ENCODE data around the gene AGFG2.

AGFG2 gene

DNA sequence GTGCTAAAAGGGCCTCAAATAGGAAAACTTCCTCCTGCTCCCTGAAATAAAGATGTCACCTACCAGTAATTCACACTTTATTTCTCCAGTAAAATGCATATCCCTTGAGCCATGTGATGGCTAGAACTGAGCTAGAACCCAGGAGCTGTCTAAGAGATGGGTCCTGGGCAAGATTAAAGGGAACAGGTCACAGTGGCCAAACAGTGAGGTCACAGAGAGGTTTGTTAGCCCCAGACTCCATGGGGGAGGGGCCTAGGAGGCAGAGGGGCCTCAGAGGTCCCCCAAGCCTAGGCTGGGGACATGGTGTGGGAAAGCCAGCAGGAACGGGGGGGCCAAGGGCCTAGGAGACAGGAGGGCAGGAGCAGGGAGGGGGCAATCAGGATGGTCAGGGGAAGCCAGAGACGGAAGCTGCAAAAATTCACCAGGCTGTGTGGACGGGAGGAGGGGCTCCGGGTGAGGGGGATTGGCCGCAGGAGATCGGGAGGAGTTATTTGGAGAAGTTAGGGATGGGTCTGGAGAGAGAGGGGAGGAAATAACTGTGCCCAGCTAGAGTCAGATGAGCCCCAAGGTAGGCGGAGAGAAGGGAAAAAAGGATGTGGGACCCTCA is 50.4 kb downstream of the AGFG2 start:
- no peak overlapping the region for H2AFZ ChIP-seq (ENCODE audit: low read length)
- no peaks in the 10 kb centered on the region for H3K9me2 ChIP-seq (replicated peaks; ENCODE audit: low read depth, low read length)
- H3K27me3 ChIP-seq (ENCODE audit: insufficient read depth, low read length, poor library complexity, severe bottlenecking): no peaks in the 10 kb centered on the region
- H3K4me2 ChIP-seq (ENCODE audit: low read depth, low read length, poor library complexity, severe bottlenecking): no peak overlapping the region
- H3K9ac ChIP-seq (ENCODE audit: low read depth, low read length, poor library complexity, severe bottlenecking): no peak overlapping the region
- peaks cover 14% of the 10 kb centered on the region for H4K20me1 ChIP-seq (ENCODE audit: insufficient read depth, low read length, poor library complexity, severe bottlenecking)
- H3K4me3 ChIP-seq (ENCODE audit: low read length, poor library complexity, severe bottlenecking): no peak overlapping the region
- H3F3A ChIP-seq (ENCODE audit: low read depth): no peaks in the 10 kb centered on the region
- TF ChIP-seq, protein P1, sequence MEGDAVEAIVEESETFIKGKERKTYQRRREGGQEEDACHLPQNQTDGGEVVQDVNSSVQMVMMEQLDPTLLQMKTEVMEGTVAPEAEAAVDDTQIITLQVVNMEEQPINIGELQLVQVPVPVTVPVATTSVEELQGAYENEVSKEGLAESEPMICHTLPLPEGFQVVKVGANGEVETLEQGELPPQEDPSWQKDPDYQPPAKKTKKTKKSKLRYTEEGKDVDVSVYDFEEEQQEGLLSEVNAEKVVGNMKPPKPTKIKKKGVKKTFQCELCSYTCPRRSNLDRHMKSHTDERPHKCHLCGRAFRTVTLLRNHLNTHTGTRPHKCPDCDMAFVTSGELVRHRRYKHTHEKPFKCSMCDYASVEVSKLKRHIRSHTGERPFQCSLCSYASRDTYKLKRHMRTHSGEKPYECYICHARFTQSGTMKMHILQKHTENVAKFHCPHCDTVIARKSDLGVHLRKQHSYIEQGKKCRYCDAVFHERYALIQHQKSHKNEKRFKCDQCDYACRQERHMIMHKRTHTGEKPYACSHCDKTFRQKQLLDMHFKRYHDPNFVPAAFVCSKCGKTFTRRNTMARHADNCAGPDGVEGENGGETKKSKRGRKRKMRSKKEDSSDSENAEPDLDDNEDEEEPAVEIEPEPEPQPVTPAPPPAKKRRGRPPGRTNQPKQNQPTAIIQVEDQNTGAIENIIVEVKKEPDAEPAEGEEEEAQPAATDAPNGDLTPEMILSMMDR (conservative IDR thresholded peaks at IDR 0.05; ENCODE audit: low read length): no peak
- no peak for TF ChIP-seq EZH2phosphoT487 (IDR thresholded peaks at IDR 0.05; ENCODE audit: borderline replicate concordance)
- H3K36me3 ChIP-seq (ENCODE audit: insufficient read depth, low read length): no peaks in the 10 kb centered on the region
- no peaks in the 10 kb centered on the region for H3K9me3 ChIP-seq (ENCODE audit: insufficient read depth, low read depth, low read length)
- peaks cover 15% of the 10 kb centered on the region for H3K79me2 ChIP-seq (ENCODE audit: insufficient read depth, low read length)
- H3K4me1 ChIP-seq (ENCODE audit: insufficient read depth, low read length, poor library complexity, severe bottlenecking): peaks cover 3% of the 10 kb centered on the region

DNA sequence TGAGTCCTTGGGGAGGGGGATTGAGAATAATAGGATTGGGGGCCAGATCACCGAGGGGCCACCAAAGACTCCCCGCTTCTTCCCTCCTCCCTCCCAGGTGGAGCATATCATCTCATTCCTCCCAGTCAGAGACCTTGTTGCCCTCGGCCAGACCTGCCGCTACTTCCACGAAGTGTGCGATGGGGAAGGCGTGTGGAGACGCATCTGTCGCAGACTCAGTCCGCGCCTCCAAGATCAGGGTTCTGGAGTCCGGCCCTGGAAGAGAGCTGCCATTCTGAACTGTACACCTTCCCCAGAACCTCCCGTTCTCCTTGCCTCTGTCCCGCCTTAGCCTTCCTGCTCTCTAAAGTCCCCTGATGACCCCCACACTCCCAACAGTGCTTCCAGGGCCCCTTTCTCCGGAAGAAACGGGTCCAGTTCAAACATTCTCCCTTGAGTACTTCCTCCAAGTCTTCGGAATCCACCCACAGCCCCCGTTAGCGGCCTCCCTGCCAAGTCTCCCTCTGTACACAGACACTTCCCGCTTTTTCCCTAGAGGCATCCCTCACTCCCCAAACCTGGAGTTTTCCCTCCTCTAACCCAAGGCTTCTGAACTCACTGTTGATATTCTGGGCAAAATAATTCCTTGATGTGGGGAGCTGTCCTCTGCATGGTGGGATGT is 51.2 kb downstream of the AGFG2 start:
- H3K4me2 ChIP-seq (ENCODE audit: low read depth, low read length, poor library complexity, severe bottlenecking): no peak overlapping the region

DNA sequence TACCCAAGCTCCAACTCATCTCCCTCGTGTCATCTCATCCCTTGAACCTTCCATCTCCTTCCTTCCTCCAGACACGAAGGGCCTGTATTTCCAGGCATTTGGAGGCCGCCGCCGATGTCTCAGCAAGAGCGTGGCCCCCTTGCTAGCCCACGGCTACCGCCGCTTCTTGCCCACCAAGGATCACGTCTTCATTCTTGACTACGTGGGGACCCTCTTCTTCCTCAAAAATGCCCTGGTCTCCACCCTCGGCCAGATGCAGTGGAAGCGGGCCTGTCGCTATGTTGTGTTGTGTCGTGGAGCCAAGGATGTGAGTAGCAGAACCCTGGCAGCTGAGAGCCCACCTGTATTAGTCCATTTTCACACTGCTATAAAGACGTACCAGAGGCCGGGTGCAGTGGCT is 52.6 kb downstream of the AGFG2 start:
- Histone ChIP-seq H3K36me3 (ENCODE audit: insufficient read depth, low read length) (no peaks in the 10 kb centered on the region), H3K4me2 (ENCODE audit: low read depth, low read length, poor library complexity, severe bottlenecking) (no peak overlapping the region)

More for the DNA sequence above, 51.2 kb downstream of the AGFG2 start:
- H3K4me1 ChIP-seq (ENCODE audit: insufficient read depth, low read length, poor library complexity, severe bottlenecking): peaks cover 3% of the 10 kb centered on the region
- peaks cover 7% of the 10 kb centered on the region for H4K20me1 ChIP-seq (ENCODE audit: insufficient read depth, low read length, poor library complexity, severe bottlenecking)
- H3K9me3 ChIP-seq (ENCODE audit: insufficient read depth, low read depth, low read length): no peaks in the 10 kb centered on the region
- no peaks in the 10 kb centered on the region for H3K36me3 ChIP-seq (ENCODE audit: insufficient read depth, low read length)
- no peaks in the 10 kb centered on the region for H3K9me2 ChIP-seq (replicated peaks; ENCODE audit: low read depth, low read length)
- H3K79me2 ChIP-seq (ENCODE audit: insufficient read depth, low read length): peaks cover 7% of the 10 kb centered on the region
- no peak for TF ChIP-seq EZH2phosphoT487 (IDR thresholded peaks at IDR 0.05; ENCODE audit: borderline replicate concordance)
- TF ChIP-seq, protein P1 (conservative IDR thresholded peaks at IDR 0.05; ENCODE audit: low read length): no peak
- no peak overlapping the region for H3K4me3 ChIP-seq (ENCODE audit: low read length, poor library complexity, severe bottlenecking)
- H3F3A ChIP-seq (ENCODE audit: low read depth): no peaks in the 10 kb centered on the region
- H3K27me3 ChIP-seq (ENCODE audit: insufficient read depth, low read length, poor library complexity, severe bottlenecking): no peaks in the 10 kb centered on the region
- no peak overlapping the region for H2AFZ ChIP-seq (ENCODE audit: low read length)
- no peak overlapping the region for H3K9ac ChIP-seq (ENCODE audit: low read depth, low read length, poor library complexity, severe bottlenecking)

More for the DNA sequence above, 52.6 kb downstream of the AGFG2 start:
- H3K79me2 ChIP-seq (ENCODE audit: insufficient read depth, low read length): no peaks in the 10 kb centered on the region
- no peak overlapping the region for H3K4me3 ChIP-seq (ENCODE audit: low read length, poor library complexity, severe bottlenecking)
- H3K4me1 ChIP-seq (ENCODE audit: insufficient read depth, low read length, poor library complexity, severe bottlenecking): peaks cover 3% of the 10 kb centered on the region
- no peaks in the 10 kb centered on the region for H3K9me3 ChIP-seq (ENCODE audit: insufficient read depth, low read depth, low read length)
- TF ChIP-seq, protein P1 (conservative IDR thresholded peaks at IDR 0.05; ENCODE audit: low read length): no peak
- no peak for TF ChIP-seq EZH2phosphoT487 (IDR thresholded peaks at IDR 0.05; ENCODE audit: borderline replicate concordance)
- H4K20me1 ChIP-seq (ENCODE audit: insufficient read depth, low read length, poor library complexity, severe bottlenecking): no peaks in the 10 kb centered on the region
- H2AFZ ChIP-seq (ENCODE audit: low read length): no peak overlapping the region
- H3F3A ChIP-seq (ENCODE audit: low read depth): no peaks in the 10 kb centered on the region
- H3K9me2 ChIP-seq (replicated peaks; ENCODE audit: low read depth, low read length): no peaks in the 10 kb centered on the region
- no peaks in the 10 kb centered on the region for H3K27me3 ChIP-seq (ENCODE audit: insufficient read depth, low read length, poor library complexity, severe bottlenecking)
- H3K9ac ChIP-seq (ENCODE audit: low read depth, low read length, poor library complexity, severe bottlenecking): no peak overlapping the region
